ENCODE results near the gene PCBP3. TPM values are rescaled to one million over a fixed set of nuclear protein-coding genes. Genes with fewer than 3 reads are reported as not detected.
A peak's percentile ranks its signal among the peaks of the same experiment; 100 is the strongest.

Gene PCBP3
- total RNA-seq, 1 experiment from 2014 or later = not detected

DNA sequence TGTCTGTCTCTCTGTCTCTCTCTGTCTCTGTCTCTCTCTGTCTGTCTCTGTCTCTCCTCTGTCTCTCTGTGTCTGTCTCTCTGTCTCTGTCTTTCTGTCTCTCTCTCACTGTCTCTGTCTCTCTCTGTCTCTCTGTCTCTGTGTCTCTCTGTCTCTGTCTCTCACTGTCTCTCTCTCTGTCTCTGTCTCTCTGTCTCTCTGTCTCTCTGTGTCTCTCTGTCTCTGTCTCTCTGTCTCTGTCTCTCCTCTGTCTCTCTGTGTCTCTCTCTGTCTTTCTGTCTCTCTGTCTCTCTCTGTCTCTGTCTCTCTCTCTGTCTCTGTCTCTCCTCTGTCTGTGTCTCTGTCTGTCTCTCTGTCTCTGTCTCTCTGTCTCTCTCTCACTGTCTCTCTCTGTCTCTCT is 337.2 kb downstream of the PCBP3 start:
- POLR2A ChIA-PET = no interaction called here
- no peak for DNase-seq (ENCODE audit: low read depth, low spot score)
- intact Hi-C loops (cut with micrococcal nuclease; ENCODE audit: unreplicated experiment) (no loop called here), in situ Hi-C loops (cut with HindIII; ENCODE audit: low pct_unique_long_range_greater_than_20kb, low sequenced_read_pairs) (no loop called here)
- CTCF ChIA-PET = no interaction called here
- no TSS peak for BruUV-seq (replicated peaks)
- no peak for ATAC-seq
- H3K4me1 ChIP-seq (ENCODE audit: control insufficient read depth, insufficient read depth, low read length) = no peaks in the 10 kb centered on the region
- no peaks in the 10 kb centered on the region for H3K36me3 ChIP-seq (ENCODE audit: control insufficient read depth, insufficient read depth, low read length)
- peak overlapping the region; percentile 39 to 46 for H3K4me3 ChIP-seq (ENCODE audit: low read depth in 2 of 2, low read length in 2 of 2)
- H3K27me3 ChIP-seq (ENCODE audit: control insufficient read depth, insufficient read depth, low read length) = no peaks in the 10 kb centered on the region
- TF ChIP-seq CTCF (IDR thresholded peaks at IDR 0.05) (no peak), SIN3A (IDR thresholded peaks at IDR 0.05; ENCODE audit: borderline replicate concordance, insufficient read depth, low read depth, low read length) (no peak), POLR2AphosphoS5 (IDR thresholded peaks at IDR 0.05; ENCODE audit: low read depth, low read length) (no peak), TCF7L2 (IDR thresholded peaks at IDR 0.05; ENCODE audit: low read depth, low read length) (no peak)
- TF ChIP-seq, protein P1, sequence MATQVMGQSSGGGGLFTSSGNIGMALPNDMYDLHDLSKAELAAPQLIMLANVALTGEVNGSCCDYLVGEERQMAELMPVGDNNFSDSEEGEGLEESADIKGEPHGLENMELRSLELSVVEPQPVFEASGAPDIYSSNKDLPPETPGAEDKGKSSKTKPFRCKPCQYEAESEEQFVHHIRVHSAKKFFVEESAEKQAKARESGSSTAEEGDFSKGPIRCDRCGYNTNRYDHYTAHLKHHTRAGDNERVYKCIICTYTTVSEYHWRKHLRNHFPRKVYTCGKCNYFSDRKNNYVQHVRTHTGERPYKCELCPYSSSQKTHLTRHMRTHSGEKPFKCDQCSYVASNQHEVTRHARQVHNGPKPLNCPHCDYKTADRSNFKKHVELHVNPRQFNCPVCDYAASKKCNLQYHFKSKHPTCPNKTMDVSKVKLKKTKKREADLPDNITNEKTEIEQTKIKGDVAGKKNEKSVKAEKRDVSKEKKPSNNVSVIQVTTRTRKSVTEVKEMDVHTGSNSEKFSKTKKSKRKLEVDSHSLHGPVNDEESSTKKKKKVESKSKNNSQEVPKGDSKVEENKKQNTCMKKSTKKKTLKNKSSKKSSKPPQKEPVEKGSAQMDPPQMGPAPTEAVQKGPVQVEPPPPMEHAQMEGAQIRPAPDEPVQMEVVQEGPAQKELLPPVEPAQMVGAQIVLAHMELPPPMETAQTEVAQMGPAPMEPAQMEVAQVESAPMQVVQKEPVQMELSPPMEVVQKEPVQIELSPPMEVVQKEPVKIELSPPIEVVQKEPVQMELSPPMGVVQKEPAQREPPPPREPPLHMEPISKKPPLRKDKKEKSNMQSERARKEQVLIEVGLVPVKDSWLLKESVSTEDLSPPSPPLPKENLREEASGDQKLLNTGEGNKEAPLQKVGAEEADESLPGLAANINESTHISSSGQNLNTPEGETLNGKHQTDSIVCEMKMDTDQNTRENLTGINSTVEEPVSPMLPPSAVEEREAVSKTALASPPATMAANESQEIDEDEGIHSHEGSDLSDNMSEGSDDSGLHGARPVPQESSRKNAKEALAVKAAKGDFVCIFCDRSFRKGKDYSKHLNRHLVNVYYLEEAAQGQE (IDR thresholded peaks at IDR 0.05; ENCODE audit: insufficient read depth in 1 of 2, low read depth in 2 of 2, low read length in 1 of 2) = no peak
- H3K27ac ChIP-seq (ENCODE audit: low read length) = 0 out of 2 replicates have a peak overlapping the region, but pooled peaks have one; percentile 18
- H3K9me3 ChIP-seq (ENCODE audit: control insufficient read depth, insufficient read depth, low read depth, low read length) = no peaks in the 10 kb centered on the region

DNA sequence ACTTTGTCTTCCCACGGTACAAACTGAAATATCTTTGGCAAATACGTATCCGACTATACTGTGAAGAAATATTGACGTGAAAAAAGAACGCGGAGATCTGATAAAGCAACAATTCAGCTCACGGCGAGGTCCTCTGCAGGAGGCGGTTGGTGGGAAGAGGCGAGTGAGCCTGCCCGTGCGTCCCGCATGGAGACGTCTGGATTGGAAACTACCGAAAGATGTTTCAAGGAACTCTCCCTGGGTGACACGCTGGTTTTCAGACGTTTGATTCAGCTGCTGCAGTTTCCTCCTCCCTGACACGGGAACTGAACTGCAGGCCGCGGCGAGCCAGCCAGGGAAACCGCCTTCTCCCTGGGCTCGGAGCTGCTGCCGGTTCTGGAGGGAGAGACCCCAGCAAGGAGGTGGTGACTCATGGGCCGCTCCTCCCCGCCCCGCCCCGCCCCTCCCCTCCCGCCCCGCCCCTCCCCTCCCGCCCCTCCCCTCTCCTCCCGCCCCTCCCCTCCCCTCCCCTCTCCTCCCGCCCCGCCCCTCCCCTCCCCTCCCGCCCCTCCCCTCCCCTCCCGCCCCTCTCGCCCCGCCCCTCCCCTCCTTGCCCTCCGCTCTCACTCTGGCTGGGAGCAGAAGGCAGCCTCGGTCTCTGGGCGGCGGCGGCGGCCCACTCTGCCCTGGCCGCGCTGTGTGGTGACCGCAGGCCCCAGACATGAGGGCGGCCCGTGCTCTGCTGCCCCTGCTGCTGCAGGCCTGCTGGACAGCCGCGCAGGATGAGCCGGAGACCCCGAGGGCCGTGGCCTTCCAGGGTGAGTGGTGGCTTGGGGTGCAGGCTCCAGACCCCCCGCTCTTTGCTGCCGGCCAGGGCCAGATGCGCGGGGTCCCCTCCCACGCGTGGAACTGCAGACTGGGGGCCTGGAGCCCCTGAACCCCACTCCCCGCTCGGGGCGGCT is 337.9 kb downstream of the PCBP3 start, which contains the start of gene COL6A1:
Gene COL6A1 (plus strand): TSS at position 620 of the 941 bp plus-strand sequence. CDS start 81 bp downstream, at position 701.
- Histone ChIP-seq H3K27me3 (ENCODE audit: control insufficient read depth, insufficient read depth, low read length) (no peaks in the 10 kb centered on the region), H3K4me1 (ENCODE audit: control insufficient read depth, insufficient read depth, low read length) (no peaks in the 10 kb centered on the region), H3K27ac (ENCODE audit: low read length) (0 out of 2 replicates have a peak within 1 kb of the TSS, but pooled peaks have one; percentile 18), H3K36me3 (ENCODE audit: control insufficient read depth, insufficient read depth, low read length) (no peaks in the 10 kb centered on the region), H3K9me3 (ENCODE audit: control insufficient read depth, insufficient read depth, low read depth, low read length) (no peaks in the 10 kb centered on the region), H3K4me3 (ENCODE audit: low read depth in 2 of 2, low read length in 2 of 2) (peak within 1 kb of the TSS; percentile 47 to 50)
- CTCF ChIA-PET = no interaction called here
- DNase-seq (ENCODE audit: low read depth, low spot score) = peak; percentile 50
- POLR2A ChIA-PET = no interaction called here
- TF ChIP-seq SIN3A (IDR thresholded peaks at IDR 0.05; ENCODE audit: borderline replicate concordance, insufficient read depth, low read depth, low read length) (no peak), POLR2AphosphoS5 (IDR thresholded peaks at IDR 0.05; ENCODE audit: low read depth, low read length) (no peak), TCF7L2 (IDR thresholded peaks at IDR 0.05; ENCODE audit: low read depth, low read length) (no peak), CTCF (IDR thresholded peaks at IDR 0.05) (no peak)
- TF ChIP-seq, protein P1 (IDR thresholded peaks at IDR 0.05; ENCODE audit: insufficient read depth in 1 of 2, low read depth in 2 of 2, low read length in 1 of 2) = no peak
- in situ Hi-C loops (cut with HindIII; ENCODE audit: low pct_unique_long_range_greater_than_20kb, low sequenced_read_pairs) (no loop called here), intact Hi-C loops (cut with micrococcal nuclease; ENCODE audit: unreplicated experiment) (no loop called here)
- BruUV-seq (replicated peaks) = no TSS peak
- peak; percentile 72 for ATAC-seq

Measured in Panc1 (cell line).